Measurements from ENCODE around the gene MAL.

The MAL gene

DNA sequence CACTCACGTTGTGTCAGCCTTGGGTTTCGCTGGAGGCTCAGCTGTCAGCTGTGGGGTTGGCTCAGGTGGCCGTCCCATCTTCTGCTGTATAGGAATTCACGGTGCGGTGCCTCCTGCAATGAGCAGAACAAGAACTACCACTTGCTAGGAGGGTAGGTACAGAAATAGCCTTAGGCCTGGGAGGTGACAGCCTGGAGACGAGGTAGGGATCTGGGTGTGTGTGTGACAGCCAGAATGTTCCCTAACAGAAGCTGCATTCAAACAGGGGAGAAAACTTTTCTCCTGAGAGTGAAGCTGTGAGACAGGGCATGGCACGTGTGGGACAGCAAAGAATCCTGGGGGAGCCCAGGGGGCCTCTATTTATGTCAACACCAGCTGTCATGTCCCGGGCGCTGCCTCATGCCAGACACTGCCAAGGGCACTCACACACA lies 8.4 kb upstream of the MAL start:
- H3K27ac Mint-ChIP-seq, result no peak overlapping the region
- no peaks in the 10 kb centered on the region for H3K27me3 Mint-ChIP-seq (ENCODE audit: low read depth)
- H3K4me3 Mint-ChIP-seq, result no peak overlapping the region
- H3K9me3 Mint-ChIP-seq, result no peaks in the 10 kb centered on the region
- H3K36me3 Mint-ChIP-seq (ENCODE audit: low read depth), result no peaks in the 10 kb centered on the region
- H3K4me1 Mint-ChIP-seq (ENCODE audit: low read depth), result peaks cover 2% of the 10 kb centered on the region
- no peak for DNase-seq (ENCODE audit: low spot score)

DNA sequence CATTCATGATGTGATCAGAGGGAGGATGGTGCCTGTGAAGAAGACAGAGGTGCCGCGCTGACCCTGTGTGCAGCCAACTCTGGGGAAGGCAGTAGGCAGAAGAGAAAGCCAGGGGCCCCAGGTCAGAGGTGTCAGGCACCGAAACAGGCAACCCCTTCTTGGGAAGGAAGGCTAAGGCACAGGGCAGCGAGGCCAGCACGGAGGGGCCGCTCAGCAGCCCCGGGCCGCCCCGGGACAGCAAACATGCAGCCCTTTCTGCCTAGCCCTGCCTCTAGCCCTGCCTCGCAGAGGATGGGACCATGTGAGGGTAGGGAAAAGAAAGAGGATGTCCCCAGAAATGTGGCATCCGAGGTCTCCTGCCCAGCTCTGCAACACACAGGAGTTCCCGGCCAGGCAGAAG lies 7.7 kb upstream of the MAL start:
- Mint-ChIP-seq H3K9me3 (no peaks in the 10 kb centered on the region), H3K36me3 (ENCODE audit: low read depth) (no peaks in the 10 kb centered on the region), H3K4me1 (ENCODE audit: low read depth) (peaks cover 7% of the 10 kb centered on the region), H3K27ac (no peak overlapping the region), H3K27me3 (ENCODE audit: low read depth) (no peaks in the 10 kb centered on the region), H3K4me3 (no peak overlapping the region)
- DNase-seq (ENCODE audit: low spot score), result no peak

DNA sequence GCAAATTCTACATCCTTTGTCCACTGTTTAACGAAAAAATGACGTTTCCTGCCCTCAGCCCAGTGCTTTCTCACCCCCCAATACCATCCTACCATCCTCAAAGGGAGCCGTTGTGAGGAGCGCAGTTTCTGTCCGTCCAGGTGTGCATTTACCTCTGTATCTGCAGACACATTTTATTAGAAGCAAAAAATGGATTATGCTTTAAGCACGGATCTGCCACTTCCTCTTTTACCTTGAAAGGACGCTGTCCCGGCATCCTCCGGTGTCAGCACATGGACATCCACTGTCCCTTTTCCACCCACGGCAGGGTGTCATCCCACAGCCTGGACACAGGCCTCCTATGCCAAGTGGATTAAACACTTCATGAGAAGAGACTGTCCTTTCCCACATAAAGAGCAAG lies 7.2 kb upstream of the MAL start:
- H3K9me3 Mint-ChIP-seq, result no peaks in the 10 kb centered on the region
- peaks cover 1% of the 10 kb centered on the region for H3K36me3 Mint-ChIP-seq (ENCODE audit: low read depth)
- H3K27ac Mint-ChIP-seq, result no peak overlapping the region
- no peak overlapping the region for H3K4me3 Mint-ChIP-seq
- peaks cover 10% of the 10 kb centered on the region for H3K4me1 Mint-ChIP-seq (ENCODE audit: low read depth)
- no peak for DNase-seq (ENCODE audit: low spot score)
- no peaks in the 10 kb centered on the region for H3K27me3 Mint-ChIP-seq (ENCODE audit: low read depth)

DNA sequence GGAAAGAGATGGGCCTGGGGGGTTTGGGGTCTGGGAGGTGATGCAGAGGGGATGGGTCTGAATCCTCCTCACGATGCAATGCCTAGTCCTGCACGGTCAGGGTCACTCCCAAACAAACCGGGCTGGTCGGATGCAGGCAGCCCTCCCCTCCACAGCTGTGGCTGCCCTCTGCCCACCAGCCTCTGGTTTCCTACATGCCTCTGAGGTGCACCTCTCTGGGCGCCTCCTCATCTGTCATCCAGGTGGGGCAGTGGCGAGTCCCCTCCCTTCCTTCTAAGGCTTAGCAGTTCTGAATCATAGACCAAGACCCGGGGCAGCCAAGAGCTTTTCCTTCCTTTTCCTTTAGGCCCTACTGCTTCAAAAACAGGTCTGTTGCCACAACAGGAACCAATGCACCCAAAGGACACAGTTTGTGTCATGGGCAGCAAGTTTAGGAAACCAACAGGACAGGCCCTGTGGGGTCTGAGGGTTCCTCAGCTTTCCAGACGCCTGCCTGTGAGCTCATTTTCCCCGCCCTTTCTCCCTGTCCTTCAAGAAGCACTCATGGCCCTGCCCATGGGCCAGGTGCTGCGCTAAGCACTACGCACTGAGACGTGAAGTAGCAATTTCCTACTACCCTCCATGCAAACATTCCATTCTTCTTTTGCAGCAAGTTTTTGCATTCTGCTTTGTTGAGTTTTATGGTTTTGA lies 6.5 kb upstream of the MAL start:
- DNase-seq (ENCODE audit: low spot score), result no peak
- Mint-ChIP-seq H3K27me3 (ENCODE audit: low read depth) (no peaks in the 10 kb centered on the region), H3K4me1 (ENCODE audit: low read depth) (peaks cover 17% of the 10 kb centered on the region), H3K4me3 (no peak overlapping the region), H3K27ac (no peak overlapping the region), H3K9me3 (no peaks in the 10 kb centered on the region), H3K36me3 (ENCODE audit: low read depth) (peaks cover 1% of the 10 kb centered on the region)

DNA sequence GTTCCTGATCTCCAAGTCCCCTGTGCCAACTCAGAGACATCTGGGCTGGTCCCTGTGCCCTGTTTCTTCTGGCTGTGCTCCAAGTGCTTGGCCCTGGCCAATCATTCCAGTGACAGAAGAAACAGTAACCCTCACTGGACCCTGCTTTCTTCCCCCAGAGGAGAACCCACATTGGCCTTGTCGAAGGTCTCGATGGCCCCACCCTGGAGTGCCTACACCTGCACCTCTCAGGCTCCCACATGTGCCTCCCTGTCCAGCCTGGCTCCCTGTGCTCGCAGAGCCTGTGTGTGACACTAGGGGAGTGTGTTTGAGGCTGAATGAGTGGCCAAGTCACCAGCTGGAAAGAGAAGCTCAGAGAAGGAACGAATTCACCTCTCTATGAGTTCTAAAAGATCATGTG lies 5.9 kb upstream of the MAL start:
- DNase-seq (ENCODE audit: low spot score), result no peak
- Mint-ChIP-seq H3K36me3 (ENCODE audit: low read depth) (peaks cover 1% of the 10 kb centered on the region), H3K4me1 (ENCODE audit: low read depth) (peaks cover 22% of the 10 kb centered on the region), H3K9me3 (no peaks in the 10 kb centered on the region), H3K4me3 (no peak overlapping the region), H3K27me3 (ENCODE audit: low read depth) (no peaks in the 10 kb centered on the region), H3K27ac (no peak overlapping the region)

DNA sequence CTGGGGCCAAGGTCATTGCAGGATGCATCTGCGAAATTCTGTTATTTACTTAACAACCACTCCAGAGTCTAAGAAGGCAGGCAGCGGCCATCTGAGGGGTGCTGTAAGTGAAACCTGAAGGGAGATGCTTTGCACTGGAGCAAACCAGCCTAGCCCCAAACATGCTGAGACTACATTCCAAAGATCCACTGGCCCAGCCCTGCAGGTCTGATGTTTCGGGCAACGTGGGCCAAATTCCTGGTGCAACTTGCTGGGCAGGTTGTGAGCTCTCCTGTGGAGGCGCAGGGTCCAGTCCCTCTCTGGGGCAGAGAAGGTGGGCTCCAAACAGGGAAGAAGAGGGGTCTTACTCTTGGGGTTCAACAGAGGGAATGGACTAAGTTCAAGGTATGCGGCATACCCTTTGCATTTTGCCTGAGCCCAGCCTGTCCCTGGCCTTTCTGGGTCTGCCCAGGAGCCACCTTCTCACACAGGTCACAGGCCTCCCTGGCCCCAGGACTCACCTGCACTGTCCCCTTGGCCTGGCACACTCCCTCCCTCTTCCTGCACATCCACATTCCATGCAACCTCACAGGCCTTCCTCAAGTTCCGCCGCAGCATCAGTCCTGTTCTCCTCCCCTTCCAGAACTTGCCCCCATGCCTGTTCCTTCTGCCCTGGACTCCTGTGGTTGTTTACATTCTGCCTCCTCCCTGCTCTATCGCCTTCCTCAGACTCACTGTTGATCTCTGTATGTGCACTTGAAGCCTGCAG lies 5.1 kb upstream of the MAL start:
- peaks cover 25% of the 10 kb centered on the region for H3K4me1 Mint-ChIP-seq (ENCODE audit: low read depth)
- H3K36me3 Mint-ChIP-seq (ENCODE audit: low read depth), result peaks cover 1% of the 10 kb centered on the region
- H3K27ac Mint-ChIP-seq, result no peak overlapping the region
- DNase-seq (ENCODE audit: low spot score), result no peak
- no peaks in the 10 kb centered on the region for H3K27me3 Mint-ChIP-seq (ENCODE audit: low read depth)
- H3K9me3 Mint-ChIP-seq, result no peaks in the 10 kb centered on the region
- no peak overlapping the region for H3K4me3 Mint-ChIP-seq

DNA sequence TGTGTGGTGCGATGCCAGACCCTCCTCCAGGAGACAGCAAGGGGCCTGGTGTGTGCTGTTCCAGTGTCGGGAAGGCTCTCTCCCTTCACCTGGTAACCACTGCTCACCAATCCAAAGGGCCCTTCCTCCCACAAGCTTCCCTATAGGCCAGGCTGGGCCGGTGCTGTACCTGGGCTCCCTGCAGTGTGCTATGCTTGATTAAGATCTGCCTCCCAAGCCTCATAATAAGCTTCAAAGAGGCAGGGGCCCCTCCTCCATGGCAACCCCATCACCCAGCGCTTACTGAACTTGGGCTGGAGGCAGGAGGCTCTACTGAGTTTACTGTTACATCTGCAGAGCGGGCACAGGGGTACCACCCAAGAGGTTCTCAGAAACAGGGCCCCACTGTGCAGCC lies 4.5 kb upstream of the MAL start:
- Mint-ChIP-seq H3K27me3 (ENCODE audit: low read depth) (no peaks in the 10 kb centered on the region), H3K27ac (no peak overlapping the region), H3K36me3 (ENCODE audit: low read depth) (peaks cover 5% of the 10 kb centered on the region), H3K4me1 (ENCODE audit: low read depth) (peaks cover 25% of the 10 kb centered on the region), H3K9me3 (no peaks in the 10 kb centered on the region), H3K4me3 (no peak overlapping the region)
- DNase-seq (ENCODE audit: low spot score), result no peak

DNA sequence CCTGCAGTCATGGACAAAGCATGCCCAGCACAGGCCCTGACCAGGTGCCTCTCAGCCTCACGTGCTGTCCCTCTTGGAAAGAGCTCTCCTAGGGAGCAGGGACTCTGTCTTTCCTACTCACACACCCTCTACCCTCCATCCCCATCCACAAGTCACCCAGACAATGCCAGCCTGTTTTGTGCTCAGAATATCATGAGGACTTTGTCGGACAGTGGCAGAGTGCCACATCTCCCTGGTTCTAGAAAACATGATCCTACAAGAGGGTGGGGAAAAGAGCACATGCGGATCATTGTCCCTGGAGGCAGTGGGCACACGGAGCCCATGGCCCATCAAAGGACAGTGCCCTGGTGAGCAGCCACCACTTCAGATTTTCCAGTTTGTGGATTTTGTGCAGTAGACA lies 3.7 kb upstream of the MAL start:
- H3K36me3 Mint-ChIP-seq (ENCODE audit: low read depth), result peaks cover 10% of the 10 kb centered on the region
- no peaks in the 10 kb centered on the region for H3K27me3 Mint-ChIP-seq (ENCODE audit: low read depth)
- H3K27ac Mint-ChIP-seq, result no peak overlapping the region
- H3K4me3 Mint-ChIP-seq, result no peak overlapping the region
- DNase-seq (ENCODE audit: low spot score), result no peak
- H3K4me1 Mint-ChIP-seq (ENCODE audit: low read depth), result peaks cover 29% of the 10 kb centered on the region
- no peaks in the 10 kb centered on the region for H3K9me3 Mint-ChIP-seq

DNA sequence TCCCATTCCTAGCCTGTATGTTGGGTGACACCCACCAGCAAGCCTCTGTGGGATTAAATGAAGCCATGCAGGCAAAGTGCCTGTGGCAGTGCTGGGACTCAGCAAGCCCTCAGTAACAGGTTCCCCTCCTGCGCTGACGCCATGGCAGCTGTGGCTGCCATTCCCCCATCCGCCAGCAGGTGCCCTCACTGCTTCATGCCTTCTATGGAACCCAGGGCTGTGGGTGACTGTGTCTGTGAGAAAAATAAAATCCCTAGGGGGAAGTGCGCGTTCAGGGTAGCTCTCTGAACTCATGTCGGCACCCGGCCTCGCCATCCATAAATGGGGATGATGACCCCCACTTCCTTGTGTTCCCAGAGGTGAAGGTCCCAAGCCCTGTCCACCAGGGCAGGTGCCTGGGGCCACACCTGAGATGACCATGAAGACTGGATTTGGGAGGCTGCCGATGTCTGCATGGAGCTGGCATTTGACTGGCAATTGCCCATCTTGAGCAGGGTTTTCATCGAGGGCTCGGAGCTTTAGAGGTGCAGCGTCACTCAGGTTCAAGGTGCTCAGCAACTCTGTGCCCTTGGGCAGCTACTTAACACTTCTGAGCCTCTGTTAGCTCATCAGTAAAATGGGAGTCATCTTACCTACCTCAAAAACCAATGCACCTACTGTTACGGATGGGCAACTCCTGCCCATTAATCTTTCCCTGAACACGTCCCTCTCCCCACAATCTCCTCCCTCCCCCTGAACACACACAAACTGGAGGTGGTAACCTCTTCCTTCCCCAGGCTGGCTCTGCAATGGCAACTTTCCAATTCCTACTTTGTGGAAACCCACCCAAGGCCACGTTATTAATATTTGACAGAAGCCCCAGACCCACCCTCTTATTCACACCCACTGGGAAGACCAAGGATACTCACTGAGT lies 2.9 kb upstream of the MAL start:
- peak overlapping the region; percentile 82 for H3K4me3 Mint-ChIP-seq
- no peaks in the 10 kb centered on the region for H3K9me3 Mint-ChIP-seq
- peak overlapping the region; percentile 89 for H3K27ac Mint-ChIP-seq
- H3K36me3 Mint-ChIP-seq (ENCODE audit: low read depth), result peaks cover 17% of the 10 kb centered on the region
- peaks cover 36% of the 10 kb centered on the region for H3K4me1 Mint-ChIP-seq (ENCODE audit: low read depth)
- DNase-seq (ENCODE audit: low spot score), result peak; percentile 77
- H3K27me3 Mint-ChIP-seq (ENCODE audit: low read depth), result no peaks in the 10 kb centered on the region

DNA sequence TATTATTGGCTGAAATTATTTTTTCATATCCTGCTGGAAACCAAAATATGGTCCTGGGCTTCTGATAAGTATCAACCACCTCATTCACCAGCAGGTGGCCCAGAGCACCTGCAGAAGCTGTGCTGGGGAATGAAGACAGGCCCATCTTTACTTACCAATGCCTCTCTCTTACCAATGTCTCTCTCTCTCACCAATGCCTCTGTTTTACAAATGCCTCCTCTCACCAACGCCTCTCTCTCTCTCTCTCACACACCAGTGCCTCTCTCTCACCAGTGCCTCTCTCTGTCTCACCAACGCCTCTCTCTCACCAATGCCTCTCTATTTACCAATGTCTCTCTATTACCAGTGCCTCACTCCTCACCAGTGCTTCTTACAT lies 2.3 kb upstream of the MAL start:
- no peaks in the 10 kb centered on the region for H3K9me3 Mint-ChIP-seq
- peak; percentile 41 for DNase-seq (ENCODE audit: low spot score)
- peak overlapping the region; percentile 89 for H3K27ac Mint-ChIP-seq
- peaks cover 19% of the 10 kb centered on the region for H3K36me3 Mint-ChIP-seq (ENCODE audit: low read depth)
- peaks cover 39% of the 10 kb centered on the region for H3K4me1 Mint-ChIP-seq (ENCODE audit: low read depth)
- H3K4me3 Mint-ChIP-seq, result peak overlapping the region; percentile 82
- H3K27me3 Mint-ChIP-seq (ENCODE audit: low read depth), result no peaks in the 10 kb centered on the region

DNA sequence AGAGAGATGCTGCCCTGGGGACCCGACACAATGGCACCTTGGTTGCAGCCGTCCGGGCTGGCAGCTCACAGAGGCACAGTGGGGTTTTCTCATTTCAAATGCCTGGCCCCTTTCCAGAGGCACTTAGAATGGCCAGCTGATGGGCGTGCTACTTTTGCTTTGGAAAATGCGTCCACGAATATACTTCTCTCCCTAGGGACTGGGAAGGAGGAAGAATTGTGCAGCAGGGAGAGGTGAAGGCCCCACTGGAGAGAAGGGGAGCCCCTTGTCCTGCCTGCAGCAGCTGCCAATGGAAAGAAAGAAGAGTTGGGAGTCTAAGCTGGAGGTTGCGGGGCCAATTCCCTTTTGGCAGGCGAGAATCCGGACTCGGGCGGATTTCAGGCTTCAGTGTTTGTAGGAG lies 1.1 kb upstream of the MAL start:
- H3K4me3 Mint-ChIP-seq, result peak overlapping the region; percentile 82
- H3K4me1 Mint-ChIP-seq (ENCODE audit: low read depth), result peaks cover 47% of the 10 kb centered on the region
- peak overlapping the region; percentile 43 for H3K27ac Mint-ChIP-seq
- no peaks in the 10 kb centered on the region for H3K9me3 Mint-ChIP-seq
- no peak for DNase-seq (ENCODE audit: low spot score)
- peaks cover 29% of the 10 kb centered on the region for H3K36me3 Mint-ChIP-seq (ENCODE audit: low read depth)
- H3K27me3 Mint-ChIP-seq (ENCODE audit: low read depth), result no peaks in the 10 kb centered on the region

DNA sequence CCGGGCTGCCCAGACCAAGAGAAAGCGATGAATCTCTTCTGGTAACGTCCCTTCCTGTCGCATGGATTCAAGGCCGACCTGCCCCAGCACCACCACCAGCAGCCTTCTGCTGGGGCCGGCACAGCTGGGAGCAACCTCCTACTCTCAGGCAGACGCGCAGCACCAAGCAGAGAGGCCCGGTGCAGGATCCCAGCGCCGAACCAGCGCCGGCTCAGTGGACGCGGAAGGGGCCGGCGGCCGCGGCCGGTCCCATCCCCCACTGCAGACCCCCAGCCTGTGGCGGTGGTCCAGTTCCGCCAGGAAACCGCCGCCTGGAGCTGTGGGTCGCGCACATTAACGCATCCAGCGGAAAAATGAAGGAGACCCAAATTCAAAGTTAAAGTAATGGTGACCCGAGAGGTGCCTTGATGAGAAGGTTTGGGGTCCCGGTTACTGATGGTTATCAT lies 525 bp upstream of the MAL start:
- peaks cover 33% of the 10 kb centered on the region for H3K36me3 Mint-ChIP-seq (ENCODE audit: low read depth)
- peak overlapping the region; percentile 82 for H3K4me3 Mint-ChIP-seq
- H3K4me1 Mint-ChIP-seq (ENCODE audit: low read depth), result peaks cover 54% of the 10 kb centered on the region
- H3K27me3 Mint-ChIP-seq (ENCODE audit: low read depth), result no peaks in the 10 kb centered on the region
- peak overlapping the region; percentile 77 for H3K27ac Mint-ChIP-seq
- no peaks in the 10 kb centered on the region for H3K9me3 Mint-ChIP-seq
- no peak for DNase-seq (ENCODE audit: low spot score)

DNA sequence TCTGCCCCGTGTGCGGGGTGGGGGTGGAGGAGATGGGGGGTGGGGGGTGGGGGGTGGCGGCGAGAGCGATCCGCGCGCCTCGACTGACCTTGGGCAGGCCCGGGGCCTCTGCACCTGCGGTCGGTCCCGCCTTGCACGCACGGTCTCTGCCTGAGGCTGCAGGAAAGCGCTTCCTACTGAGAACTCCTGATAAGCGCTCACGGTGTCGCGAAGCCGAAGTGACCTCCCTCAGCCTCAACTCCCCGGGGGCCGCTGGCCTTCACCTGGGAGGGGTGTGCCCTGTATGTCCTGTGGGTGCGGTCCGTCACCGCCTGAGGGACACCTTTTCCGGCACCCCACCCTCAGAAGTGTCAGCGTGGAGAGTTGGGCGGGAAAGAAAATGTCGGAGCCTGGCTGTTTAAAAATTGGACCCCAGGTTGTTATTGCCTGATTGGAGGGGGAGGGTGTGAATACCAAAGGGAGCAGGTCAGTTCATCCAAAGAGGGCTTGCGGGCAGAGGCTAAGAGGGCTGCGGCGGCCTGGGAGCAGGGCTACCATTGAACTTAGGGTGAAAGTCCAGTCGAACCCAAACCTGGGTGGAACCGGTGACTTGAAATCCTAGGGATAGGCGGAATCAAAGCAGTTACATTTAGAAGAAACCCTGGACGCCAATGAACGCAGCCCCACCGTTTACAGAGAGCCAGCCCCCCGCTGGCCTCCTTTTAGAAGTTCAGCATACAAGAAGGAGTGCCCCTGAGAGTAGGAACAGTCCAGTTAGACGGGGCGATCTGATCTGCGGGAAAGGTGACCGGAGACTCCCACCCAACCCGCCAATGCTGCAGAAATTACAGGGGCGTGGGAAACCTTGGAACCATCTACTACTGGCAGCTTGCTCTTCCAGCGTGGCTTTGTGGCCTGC lies 1.2 kb downstream of the MAL start:
- Mint-ChIP-seq H3K36me3 (ENCODE audit: low read depth) (peaks cover 42% of the 10 kb centered on the region), H3K27me3 (ENCODE audit: low read depth) (no peaks in the 10 kb centered on the region), H3K4me3 (peak overlapping the region; percentile 96), H3K4me1 (ENCODE audit: low read depth) (peaks cover 59% of the 10 kb centered on the region), H3K27ac (peak overlapping the region; percentile 94), H3K9me3 (no peaks in the 10 kb centered on the region)
- peak; percentile 29 for DNase-seq (ENCODE audit: low spot score)
